Fibroblast of lung (primary cell): ENCODE data around the gene SLC24A3. TPM values are rescaled to one million over a fixed set of nuclear protein-coding genes. Genes with fewer than 3 reads are reported as not detected.

Experiments
- DNase-seq, 2 donors: peaks; one replicate each; pipeline versions ENCODE4 v3.0.0 to v3.0.0-alpha.2; 2010; ENCODE audit warnings: low read depth in 2 of 2
- H2AFZ ChIP-seq: 2 replicates; pipeline ENCODE4 v1.5.1; 2012; ENCODE audit warnings: low read length, control low read depth, inconsistent platforms
- H3K27ac ChIP-seq: 2 replicates; pipeline ENCODE4 v1.5.1; 2011; ENCODE audit warnings: low read length, control low read depth; ENCODE audit not compliant: insufficient read depth
- H3K27me3 ChIP-seq: 2 replicates; pipeline ENCODE4 v1.5.1; 2011; ENCODE audit warnings: mild to moderate bottlenecking, low read length; ENCODE audit not compliant: control insufficient read depth, insufficient read depth
- H3K36me3 ChIP-seq: 2 replicates; pipeline ENCODE4 v1.5.1; 2011; ENCODE audit warnings: low read length; ENCODE audit not compliant: control insufficient read depth, insufficient read depth
- H3K4me1 ChIP-seq: 2 replicates; pipeline ENCODE4 v1.5.1; 2011; ENCODE audit warnings: low read length; ENCODE audit not compliant: control insufficient read depth, insufficient read depth; ENCODE audit errors: extremely low read depth
- H3K4me2 ChIP-seq: 2 replicates; pipeline ENCODE4 v1.5.1; 2011; ENCODE audit warnings: low read length, control low read depth; ENCODE audit not compliant: insufficient read depth; ENCODE audit errors: extremely low read depth
- H3K4me3 ChIP-seq, 4 experiments: fragments of 200-600 bp in 1 of 4; sonication (generic) in 1 of 4; replicated peaks in 1 of 4; 2 replicates each; pipeline ENCODE4 v1.5.1; 2011 to 2016; ENCODE audit warnings: low read length in 4 of 4, low read depth in 3 of 4, mild to moderate bottlenecking in 3 of 4, control low read depth in 2 of 4, inconsistent platforms in 1 of 4, mixed read lengths in 1 of 4; ENCODE audit not compliant: insufficient read depth in 1 of 4; ENCODE audit errors: control extremely low read depth in 1 of 4
- H3K79me2 ChIP-seq: 2 replicates; pipeline ENCODE4 v1.5.1; 2012; ENCODE audit warnings: mild to moderate bottlenecking, low read length, inconsistent platforms; ENCODE audit not compliant: control insufficient read depth, insufficient read depth
- H3K9ac ChIP-seq: 2 replicates; pipeline ENCODE4 v1.5.1; 2011; ENCODE audit warnings: mild to moderate bottlenecking, low read length, control low read depth; ENCODE audit not compliant: insufficient read depth
- H3K9me3 ChIP-seq: 2 replicates; pipeline ENCODE4 v1.5.1; 2012; ENCODE audit warnings: low read depth, low read length; ENCODE audit not compliant: control insufficient read depth, insufficient read depth
- H4K20me1 ChIP-seq: 2 replicates; pipeline ENCODE4 v1.5.1; 2011; ENCODE audit warnings: low read length; ENCODE audit not compliant: control insufficient read depth, insufficient read depth; ENCODE audit errors: extremely low read depth
- CTCF ChIP-seq, 2 donors: IDR thresholded peaks in 1 of 2; conservative IDR thresholded peaks in 1 of 2; 1 replicate in 1 of 2; 2 replicates in 1 of 2; pipeline ENCODE4 v1.5.1; 2011 to 2012; ENCODE audit warnings: low read length in 2 of 2, control low read depth in 1 of 2, inconsistent platforms in 1 of 2, low read depth in 1 of 2, mild to moderate bottlenecking in 1 of 2
- EZH2 ChIP-seq: IDR thresholded peaks from 2 replicates; pipeline ENCODE4 v1.5.1; 2012; ENCODE audit warnings: low read length, control low read depth, mild to moderate bottlenecking; ENCODE audit errors: missing control alignments
- polyA plus RNA-seq, 2 donors: library from polyadenylated mRNA; depleted of rRNA in 1 of 2; stranded (reverse) in 1 of 2; unstranded in 1 of 2; fragments of >200 nt; gene quantifications; 2 replicates each; pipeline ENCODE4 v1.2.1, GENCODE V29; 2011 to 2012; ENCODE audit warnings: missing spikeins in 1 of 2
- total RNA-seq: library from RNA; depleted of rRNA; stranded (reverse); fragments of >200 nt; gene quantifications from 2 replicates; pipeline ENCODE4 v1.2.1, GENCODE V29; 2014

Gene SLC24A3
- total and polyA plus RNA-seq, 2 donors (not counting 1 experiment from before 2014, with no cell fraction given) = 0.03 to 1.8 TPM

DNA sequence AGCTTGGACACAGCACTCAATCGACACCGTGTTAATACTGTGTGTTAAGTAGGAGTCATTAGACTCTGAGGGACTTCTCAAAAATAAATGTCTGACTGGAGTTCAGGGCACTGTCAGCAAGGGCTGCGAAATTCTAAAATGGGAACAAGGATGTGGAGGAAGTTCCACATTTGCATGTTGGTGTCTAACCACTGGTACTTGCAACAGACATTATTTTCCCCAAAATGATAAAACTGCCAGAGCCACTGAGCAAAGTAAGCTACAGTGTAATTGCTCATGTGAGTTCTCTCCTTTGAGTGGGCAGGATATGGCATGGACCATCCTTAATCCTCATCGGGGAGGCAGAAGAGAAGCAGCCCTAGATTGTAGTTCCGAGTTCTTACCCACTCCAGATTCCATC, 215.9 kb downstream of the SLC24A3 start:
- Histone ChIP-seq H3K9ac (no peak overlapping the region), H3K27me3 (no peaks in the 10 kb centered on the region)

GRCh38 chr20:19429538-19429937, 217.1 kb downstream of the SLC24A3 start:
- Histone ChIP-seq H3K4me1 (no peaks in the 10 kb centered on the region), H3K9ac (no peak overlapping the region), H2AFZ (no peak overlapping the region), H3K79me2 (no peaks in the 10 kb centered on the region), H3K36me3 (no peaks in the 10 kb centered on the region), H3K27ac (no peak overlapping the region), H3K27me3 (no peaks in the 10 kb centered on the region), H3K9me3 (no peaks in the 10 kb centered on the region), H3K4me3 (no peak overlapping the region), H3K4me2 (no peak overlapping the region), H4K20me1 (no peaks in the 10 kb centered on the region)
- DNase-seq = no peak
- TF ChIP-seq EZH2 = no peak
- no peak for TF ChIP-seq CTCF (conservative IDR thresholded peaks at IDR 0.05 in 1 of 2, IDR thresholded peaks at IDR 0.05 in 1 of 2; ENCODE audit: low read depth in 1 of 2, low read length in 2 of 2)

More for the DNA sequence above, 215.9 kb downstream of the SLC24A3 start:
- Histone ChIP-seq H3K36me3 (no peaks in the 10 kb centered on the region), H2AFZ (no peak overlapping the region), H3K27ac (no peak overlapping the region), H3K4me2 (no peak overlapping the region), H3K4me3 (no peak overlapping the region), H4K20me1 (no peaks in the 10 kb centered on the region), H3K4me1 (no peaks in the 10 kb centered on the region), H3K9me3 (no peaks in the 10 kb centered on the region), H3K79me2 (no peaks in the 10 kb centered on the region)
- no peak for DNase-seq
- no peak for TF ChIP-seq CTCF (conservative IDR thresholded peaks at IDR 0.05 in 1 of 2, IDR thresholded peaks at IDR 0.05 in 1 of 2; ENCODE audit: low read depth in 1 of 2, low read length in 2 of 2)
- no peak for TF ChIP-seq EZH2

GRCh38 chr20:19430641-19431315, 218.3 kb downstream of the SLC24A3 start:
- no peak for DNase-seq
- Histone ChIP-seq H3K4me3 (no peak overlapping the region), H3K27ac (no peak overlapping the region), H3K79me2 (no peaks in the 10 kb centered on the region), H2AFZ (no peak overlapping the region), H3K4me2 (no peak overlapping the region), H3K27me3 (no peaks in the 10 kb centered on the region), H4K20me1 (no peaks in the 10 kb centered on the region), H3K9me3 (no peaks in the 10 kb centered on the region), H3K9ac (no peak overlapping the region), H3K4me1 (no peaks in the 10 kb centered on the region), H3K36me3 (no peaks in the 10 kb centered on the region)
- TF ChIP-seq CTCF (conservative IDR thresholded peaks at IDR 0.05 in 1 of 2, IDR thresholded peaks at IDR 0.05 in 1 of 2; ENCODE audit: low read depth in 1 of 2, low read length in 2 of 2) (no peak), EZH2 (no peak)
